HG03521 (cell line): ENCODE data around the gene RINT1.
"Not testable (repeated sequence)": the region's sequence is repeated elsewhere in the genome, so short reads cannot be mapped to it uniquely, and the experiment has no call there.

Source experiments
- ATAC-seq: cut with Tn5 transposase; IDR thresholded peaks from one replicate; pipeline ENCODE4 v1.9.1; 2021; ENCODE audit warnings: mild to moderate bottlenecking, moderate library complexity; ENCODE audit not compliant: unreplicated experiment

Gene RINT1

GRCh38 chr7:105596866-105597265 lies 64.9 kb downstream of the RINT1 start:
- ATAC-seq = no peak

GRCh38 chr7:105599080-105599479 lies 67.1 kb downstream of the RINT1 start:
- not testable (repeated sequence) for ATAC-seq

- no peak for ATAC-seq
These were observed 67.5 kb downstream of the RINT1 start for GRCh38 chr7:105599551-105599950.

DNA sequence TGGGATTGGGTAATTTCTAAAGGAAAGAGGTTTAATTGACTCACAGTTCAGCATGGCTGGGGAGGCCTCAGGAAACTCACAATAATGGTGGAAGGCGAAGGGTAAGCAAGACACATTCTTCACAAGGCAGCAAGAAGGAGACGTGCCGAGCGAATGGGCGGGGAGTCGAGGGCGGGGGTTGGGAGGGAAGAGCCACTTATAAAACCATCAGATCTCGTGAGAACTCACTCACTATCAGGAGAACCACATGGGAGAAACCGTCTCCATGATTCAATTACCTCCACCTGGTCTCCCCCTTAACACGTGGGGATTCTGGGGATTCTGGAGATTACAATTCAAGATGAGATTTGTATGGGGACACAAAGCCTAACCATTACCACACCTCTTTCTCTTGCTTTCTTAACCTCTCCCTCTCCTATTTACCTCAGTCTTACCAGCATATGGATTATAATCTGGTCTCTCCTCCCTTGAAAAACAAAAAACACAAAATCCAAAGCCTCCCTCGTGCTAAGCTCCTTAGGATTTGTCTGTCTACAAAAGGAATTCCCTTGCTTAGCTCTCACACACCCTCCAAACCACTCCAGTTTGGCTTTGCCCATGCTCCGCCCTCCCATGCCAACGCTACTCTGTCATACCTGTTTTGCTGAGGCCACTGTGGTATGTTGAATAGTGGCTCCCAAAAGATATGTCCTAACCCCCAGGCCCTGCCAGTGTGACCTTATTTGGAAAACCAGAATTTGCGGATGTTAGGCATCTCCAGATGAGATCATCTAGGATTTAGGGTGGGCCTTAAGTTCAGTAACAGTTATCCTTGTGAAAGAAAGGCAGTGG lies 68.9 kb downstream of the RINT1 start:
- no peak for ATAC-seq

- no peak for ATAC-seq
These were observed 70.6 kb downstream of the RINT1 start for GRCh38 chr7:105602325-105603305.

- ATAC-seq = no peak
These were observed 78.3 kb downstream of the RINT1 start for GRCh38 chr7:105610165-105610930.

- no peak for ATAC-seq
These were observed 80.1 kb downstream of the RINT1 start for GRCh38 chr7:105611856-105612775.

- ATAC-seq = no peak
These were observed 80.8 kb downstream of the RINT1 start for GRCh38 chr7:105612806-105613205.

DNA sequence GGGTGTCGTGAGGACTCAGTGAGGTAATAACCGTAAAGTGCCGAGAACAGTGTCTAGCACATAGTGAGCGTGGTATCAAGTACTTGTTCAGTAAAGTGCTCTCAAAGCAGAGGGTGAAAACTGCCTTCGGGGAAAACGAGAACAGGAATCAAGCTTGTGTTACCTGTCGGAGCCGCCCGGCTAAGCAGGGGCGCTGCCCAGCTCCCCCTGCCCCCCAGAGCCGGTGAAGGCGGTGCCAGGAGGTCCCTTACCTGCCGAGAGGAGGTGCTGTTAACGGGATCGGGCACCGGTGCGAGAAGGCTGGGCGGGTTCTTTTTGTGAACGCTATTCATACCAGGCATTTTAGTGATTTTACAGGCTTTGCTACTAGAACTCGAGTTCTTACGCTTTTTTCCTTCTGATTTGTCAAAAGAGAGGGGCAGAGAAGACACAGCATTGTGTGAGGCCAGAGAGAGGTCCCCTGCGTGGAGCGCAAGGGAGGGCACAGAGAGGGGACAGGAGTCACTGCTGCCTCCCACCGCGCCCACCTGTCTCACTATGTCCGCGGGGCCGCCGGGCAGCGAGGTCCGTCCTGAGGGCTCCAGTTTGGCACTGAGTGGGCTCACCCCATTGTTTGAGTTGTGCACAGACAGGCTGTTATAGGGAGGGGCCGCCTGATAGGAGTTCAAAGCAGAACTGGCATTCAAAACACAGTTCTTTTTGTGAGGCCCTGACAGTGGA lies 81.8 kb downstream of the RINT1 start:
- ATAC-seq = no peak

DNA sequence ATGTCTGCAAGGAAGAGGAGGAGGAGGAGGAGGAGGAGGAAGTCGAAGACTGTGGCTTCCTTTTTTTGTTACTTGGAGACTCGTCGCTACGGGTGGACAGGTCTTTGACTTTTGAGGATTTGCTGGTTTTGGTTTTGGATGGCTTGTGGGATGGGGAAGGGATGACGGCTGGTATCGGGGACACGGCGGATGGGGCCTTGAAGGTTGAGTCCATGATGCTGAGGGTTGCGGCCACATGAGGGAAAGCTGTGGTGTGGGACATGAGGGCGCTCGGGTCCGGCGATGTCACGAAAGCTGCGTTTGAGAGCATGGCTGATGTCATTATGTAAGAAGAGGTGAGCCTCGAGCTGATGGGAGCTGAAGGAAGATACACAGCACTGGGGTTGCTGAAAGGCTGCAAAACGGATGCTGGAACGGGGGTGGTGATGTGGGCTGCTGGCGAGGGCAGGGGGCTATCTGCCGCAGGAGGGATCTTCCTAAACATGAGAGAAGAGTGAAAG lies 82.4 kb downstream of the RINT1 start:
- ATAC-seq = no peak
